Measurements from ENCODE around the gene VPS45. TPM values are rescaled to one million over a fixed set of nuclear protein-coding genes. Genes with fewer than 3 reads are reported as not detected.

The VPS45 gene
- polyA plus RNA-seq, 6 donors from 2014 or later = 20.8 to 35.5 (median 26.9) TPM

- ATAC-seq (ENCODE audit: low read depth in 2 of 2) = no peak
- H3K9me3 Mint-ChIP-seq = peaks cover 0 to 2% (median 0%) of the 10 kb centered on the region in 7 donors
- peaks cover 6 to 15% (median 7%) of the 10 kb centered on the region in 3 donors for H3K4me1 Mint-ChIP-seq
- peaks cover 0 to 5% (median 0%) of the 10 kb centered on the region in 3 donors for H3K27me3 Mint-ChIP-seq
- no peaks in the 10 kb centered on the region for H3K36me3 Mint-ChIP-seq
- DNase-seq = no peak
- H3K4me3 Mint-ChIP-seq = no peak overlapping the region
- no peak overlapping the region for H3K27ac Mint-ChIP-seq
These were observed 11.2 kb upstream of the VPS45 start for GRCh38 chr1:150056407-150056806.

GRCh38 chr1:150060260-150060659, 7.3 kb upstream of the VPS45 start:
- Mint-ChIP-seq H3K9me3 (peaks cover 0 to 2% (median 0%) of the 10 kb centered on the region in 7 donors), H3K4me3 (no peak overlapping the region), H3K27ac (no peak overlapping the region), H3K4me1 (peaks cover 0 to 1% (median 0%) of the 10 kb centered on the region in 3 donors), H3K27me3 (no peaks in the 10 kb centered on the region), H3K36me3 (no peaks in the 10 kb centered on the region)
- DNase-seq (no peak), ATAC-seq (ENCODE audit: low read depth in 2 of 2) (no peak)

- Mint-ChIP-seq H3K9me3 (no peaks in the 10 kb centered on the region), H3K4me3 (no peak overlapping the region), H3K27ac (no peak overlapping the region), H3K4me1 (peaks cover 0 to 6% (median 1%) of the 10 kb centered on the region in 3 donors), H3K36me3 (no peaks in the 10 kb centered on the region), H3K27me3 (no peaks in the 10 kb centered on the region)
- no peak for ATAC-seq (ENCODE audit: low read depth in 2 of 2)
- DNase-seq = no peak
These were observed 5.9 kb upstream of the VPS45 start for GRCh38 chr1:150061632-150062101.

GRCh38 chr1:150062113-150062512, 5.5 kb upstream of the VPS45 start:
- ATAC-seq (ENCODE audit: low read depth in 2 of 2) = no peak
- Mint-ChIP-seq H3K9me3 (no peaks in the 10 kb centered on the region), H3K4me3 (no peak overlapping the region), H3K36me3 (no peaks in the 10 kb centered on the region), H3K27ac (no peak overlapping the region), H3K27me3 (no peaks in the 10 kb centered on the region), H3K4me1 (peaks cover 0 to 7% (median 6%) of the 10 kb centered on the region in 3 donors)
- no peak for DNase-seq

DNA sequence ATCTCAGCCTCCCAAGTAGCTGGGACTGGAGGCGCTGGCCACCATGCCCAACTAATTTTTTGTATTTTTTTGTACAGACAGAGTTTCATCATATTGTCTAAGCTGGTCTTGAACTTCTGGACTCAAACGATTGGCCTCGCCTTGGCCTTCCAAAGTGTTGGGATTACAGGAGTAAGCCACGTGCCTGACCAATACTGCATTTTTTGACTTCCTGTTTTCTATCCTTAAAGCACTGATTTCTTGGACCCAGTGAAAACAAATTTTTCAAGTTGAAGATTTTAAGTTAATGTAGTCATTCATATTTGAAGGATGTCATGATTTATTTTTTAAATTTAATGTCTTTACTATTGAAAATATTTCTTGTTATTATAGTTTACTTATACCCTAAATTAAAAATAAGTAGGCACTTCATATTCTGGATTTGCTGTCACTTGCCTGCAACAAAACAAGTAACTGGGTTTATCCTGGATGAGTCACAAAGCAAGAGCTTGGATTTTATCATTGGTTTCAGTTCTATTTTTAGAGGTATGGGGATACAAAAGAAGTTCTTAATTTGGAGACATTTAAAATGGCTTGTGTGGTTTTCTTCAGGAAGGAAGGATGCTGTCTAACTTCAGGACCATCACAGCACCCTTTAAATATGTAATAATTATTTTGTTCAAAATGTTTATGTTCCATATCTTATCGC, 2.2 kb upstream of the VPS45 start:
- ATAC-seq (ENCODE audit: low read depth in 2 of 2) (no peak), DNase-seq (no peak)
- Mint-ChIP-seq H3K27ac (peak overlapping the region in 1 of 6 donors; percentile 66), H3K27me3 (no peaks in the 10 kb centered on the region), H3K4me3 (peak overlapping the region in 2 of 8 donors; percentile 35 to 64), H3K9me3 (no peaks in the 10 kb centered on the region), H3K4me1 (peaks cover 20 to 32% (median 29%) of the 10 kb centered on the region in 3 donors), H3K36me3 (no peaks in the 10 kb centered on the region)

GRCh38 chr1:150066328-150066727, 1.2 kb upstream of the VPS45 start:
- Mint-ChIP-seq H3K36me3 (no peaks in the 10 kb centered on the region), H3K27ac (peak overlapping the region in 5 of 6 donors; percentile 75 to 96 (median 95)), H3K9me3 (no peaks in the 10 kb centered on the region), H3K27me3 (no peaks in the 10 kb centered on the region), H3K4me3 (peak overlapping the region; percentile 91 to 98 (median 98)), H3K4me1 (peaks cover 20 to 32% (median 29%) of the 10 kb centered on the region in 3 donors)
- DNase-seq (no peak), ATAC-seq (ENCODE audit: low read depth in 2 of 2) (no peak)

GRCh38 chr1:150066838-150067183, 765 bp upstream of the VPS45 start:
- no peaks in the 10 kb centered on the region for H3K9me3 Mint-ChIP-seq
- H3K4me3 Mint-ChIP-seq = peak overlapping the region; percentile 91 to 98 (median 98)
- no peaks in the 10 kb centered on the region for H3K36me3 Mint-ChIP-seq
- H3K27ac Mint-ChIP-seq = peak overlapping the region; percentile 75 to 96 (median 94)
- ATAC-seq (ENCODE audit: low read depth in 2 of 2) (peak; percentile 16), DNase-seq (no peak)
- H3K4me1 Mint-ChIP-seq = peaks cover 20 to 32% (median 29%) of the 10 kb centered on the region in 3 donors
- no peaks in the 10 kb centered on the region for H3K27me3 Mint-ChIP-seq

DNA sequence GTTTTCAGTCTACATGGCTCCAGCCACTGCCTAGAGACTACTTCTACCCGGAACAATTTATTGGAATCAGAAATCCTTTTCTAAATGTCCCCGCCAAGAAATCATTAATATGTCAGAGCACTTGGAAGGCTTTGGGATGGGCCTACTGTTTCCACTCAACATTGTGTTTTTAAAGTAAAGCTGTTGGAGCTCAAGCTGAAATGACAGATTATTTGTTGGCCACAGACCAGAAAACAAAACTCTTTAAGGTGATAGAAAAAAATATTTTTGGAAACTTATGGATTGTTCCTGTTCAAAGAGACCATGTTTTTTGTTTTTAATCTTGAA, 496 bp downstream of the VPS45 start:
- DNase-seq (no peak), ATAC-seq (ENCODE audit: low read depth in 2 of 2) (no peak)
- H3K9me3 Mint-ChIP-seq = no peaks in the 10 kb centered on the region
- H3K4me3 Mint-ChIP-seq = peak overlapping the region; percentile 91 to 98 (median 98)
- H3K36me3 Mint-ChIP-seq = no peaks in the 10 kb centered on the region
- no peaks in the 10 kb centered on the region for H3K27me3 Mint-ChIP-seq
- peak overlapping the region; percentile 75 to 96 (median 94) for H3K27ac Mint-ChIP-seq
- H3K4me1 Mint-ChIP-seq = peaks cover 24 to 37% (median 33%) of the 10 kb centered on the region in 3 donors

GRCh38 chr1:150069923-150070322, 2.3 kb downstream of the VPS45 start:
- H3K36me3 Mint-ChIP-seq = no peaks in the 10 kb centered on the region
- H3K27ac Mint-ChIP-seq = peak overlapping the region in 1 of 6 donors; percentile 4
- no peaks in the 10 kb centered on the region for H3K27me3 Mint-ChIP-seq
- ATAC-seq (ENCODE audit: low read depth in 2 of 2) (no peak), DNase-seq (no peak)
- no peaks in the 10 kb centered on the region for H3K9me3 Mint-ChIP-seq
- H3K4me1 Mint-ChIP-seq = peaks cover 24 to 43% (median 42%) of the 10 kb centered on the region in 3 donors
- peak overlapping the region in 2 of 8 donors; percentile 5 to 98 for H3K4me3 Mint-ChIP-seq

DNA sequence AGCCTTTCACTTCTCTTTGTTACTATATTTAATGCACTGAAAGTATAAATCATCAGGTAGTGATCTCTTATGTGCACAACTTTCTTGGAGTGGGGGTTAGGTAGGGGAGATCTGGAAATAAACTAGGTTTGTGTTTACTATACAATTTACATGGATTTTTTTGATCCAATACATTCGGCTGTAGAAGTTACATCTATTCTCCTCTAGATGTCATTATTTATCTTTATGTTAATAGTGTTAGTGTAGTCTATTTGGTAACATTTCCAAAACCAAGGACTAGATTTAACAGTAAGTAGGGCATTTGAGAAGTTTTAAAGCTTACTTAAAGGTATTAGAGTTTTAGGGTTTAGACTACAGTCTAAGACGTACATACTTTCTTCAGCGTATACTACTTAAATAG, 5.4 kb downstream of the VPS45 start:
- H3K27me3 Mint-ChIP-seq = no peaks in the 10 kb centered on the region
- H3K27ac Mint-ChIP-seq = peak overlapping the region in 3 of 6 donors; percentile 26 to 88 (median 75)
- no peaks in the 10 kb centered on the region for H3K9me3 Mint-ChIP-seq
- DNase-seq = peak; percentile 27
- peak; percentile 69 to 83 for ATAC-seq (ENCODE audit: low read depth in 2 of 2)
- H3K36me3 Mint-ChIP-seq = peaks cover 5 to 15% of the 10 kb centered on the region in 2 donors
- H3K4me3 Mint-ChIP-seq = peak overlapping the region in 1 of 8 donors; percentile 64
- H3K4me1 Mint-ChIP-seq = peaks cover 26 to 42% (median 30%) of the 10 kb centered on the region in 3 donors

GRCh38 chr1:150073516-150073915, 5.9 kb downstream of the VPS45 start:
- Mint-ChIP-seq H3K9me3 (no peaks in the 10 kb centered on the region), H3K36me3 (peaks cover 10 to 20% of the 10 kb centered on the region in 2 donors), H3K4me1 (peaks cover 22 to 43% (median 24%) of the 10 kb centered on the region in 3 donors), H3K4me3 (no peak overlapping the region), H3K27ac (peak overlapping the region in 2 of 6 donors; percentile 6 to 20), H3K27me3 (no peaks in the 10 kb centered on the region)
- ATAC-seq (ENCODE audit: low read depth in 2 of 2) (no peak), DNase-seq (no peak)

GRCh38 chr1:150076066-150076465, 8.5 kb downstream of the VPS45 start:
- ATAC-seq (ENCODE audit: low read depth in 2 of 2) = no peak
- DNase-seq = no peak

DNA sequence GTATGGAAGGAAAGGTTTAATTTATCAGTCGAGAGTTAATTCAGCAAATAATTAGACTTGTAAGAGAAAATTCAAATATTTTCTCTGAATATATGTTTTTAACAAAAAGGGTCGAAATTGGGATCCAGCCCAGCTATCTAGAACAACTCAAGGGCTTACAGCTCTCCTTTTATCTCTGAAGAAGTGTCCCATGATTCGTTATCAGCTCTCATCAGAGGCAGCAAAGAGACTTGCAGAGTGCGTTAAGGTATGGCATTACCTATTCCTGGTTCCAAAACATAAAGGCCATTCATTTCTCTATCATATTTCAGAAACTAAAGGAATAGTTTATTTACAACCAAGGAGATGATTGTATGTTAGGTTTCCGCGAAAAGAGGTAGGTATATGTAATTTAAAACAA, 9.4 kb downstream of the VPS45 start:
- Mint-ChIP-seq H3K27ac (no peak overlapping the region), H3K27me3 (no peaks in the 10 kb centered on the region), H3K4me1 (peaks cover 18 to 60% (median 25%) of the 10 kb centered on the region in 3 donors), H3K36me3 (peaks cover 10 to 20% of the 10 kb centered on the region in 2 donors), H3K4me3 (no peak overlapping the region), H3K9me3 (no peaks in the 10 kb centered on the region)
- DNase-seq (no peak), ATAC-seq (ENCODE audit: low read depth in 2 of 2) (no peak)

More at GRCh38 chr1:150076066-150076465, 8.5 kb downstream of the VPS45 start:
- Mint-ChIP-seq H3K9me3 (no peaks in the 10 kb centered on the region), H3K4me3 (no peak overlapping the region), H3K27me3 (no peaks in the 10 kb centered on the region), H3K27ac (peak overlapping the region in 1 of 6 donors; percentile 11), H3K4me1 (peaks cover 10 to 50% (median 17%) of the 10 kb centered on the region in 3 donors), H3K36me3 (peaks cover 10 to 20% of the 10 kb centered on the region in 2 donors)

- H3K4me3 Mint-ChIP-seq = peak overlapping the region; percentile 8 to 84 (median 43)
- no peaks in the 10 kb centered on the region for H3K27me3 Mint-ChIP-seq
- peak overlapping the region in 3 of 6 donors; percentile 39 to 69 (median 54) for H3K27ac Mint-ChIP-seq
- H3K36me3 Mint-ChIP-seq = peaks cover 26 to 32% of the 10 kb centered on the region in 2 donors
- no peak for DNase-seq
- ATAC-seq (ENCODE audit: low read depth in 2 of 2) = no peak
- H3K9me3 Mint-ChIP-seq = no peaks in the 10 kb centered on the region
- H3K4me1 Mint-ChIP-seq = peaks cover 13 to 47% (median 14%) of the 10 kb centered on the region in 3 donors
These were observed 13.2 kb downstream of the VPS45 start for GRCh38 chr1:150080784-150081183.

Measured in naive B cell (primary cell).